Gastrocnemius medialis (tissue), 4 donors: Measurements from ENCODE around the gene IQGAP3.

ENCODE experiments used
- CTCF ChIP-seq, 5 experiments: fragments of 450-650 bp in 3 of 5; fragments of 200-600 bp in 2 of 5; sonication (generic) in 2 of 5; IDR thresholded peaks in 4 of 5; conservative IDR thresholded peaks in 1 of 5; 1 replicate in 4 of 5; 2 replicates in 1 of 5; pipeline ENCODE4 v1.5.1; 2016 to 2019; ENCODE audit warnings: antibody characterized with exemption in 5 of 5, mild to moderate bottlenecking in 3 of 5, moderate library complexity in 3 of 5
- POLR2A ChIP-seq, 2 donors: fragments of 450-650 bp; IDR thresholded peaks; one replicate each; pipeline ENCODE4 v1.6.1; 2017; ENCODE audit warnings: antibody characterized with exemption in 2 of 2, mild to moderate bottlenecking in 2 of 2, moderate library complexity in 2 of 2

DNA sequence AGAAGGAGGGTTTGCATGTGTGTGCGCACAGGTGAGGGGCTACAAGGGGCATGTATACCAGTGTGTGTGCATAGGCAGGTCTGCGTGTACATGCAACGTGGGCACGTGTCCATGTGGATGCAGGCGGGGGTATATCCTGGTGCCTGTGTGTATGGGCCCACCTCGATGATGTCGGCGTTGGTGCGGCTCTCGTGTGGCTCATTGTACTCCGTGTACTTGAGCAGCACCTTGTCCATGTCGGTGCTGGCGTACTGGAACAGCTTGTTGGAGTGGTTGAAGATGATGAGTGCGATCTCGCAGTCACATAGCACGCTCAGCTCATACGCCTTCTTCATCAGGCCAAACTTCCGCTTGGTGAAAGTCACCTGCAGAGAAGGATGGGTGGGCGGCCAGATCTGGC is 90.1 kb downstream of the IQGAP3 start:
- no peak for TF ChIP-seq POLR2A (IDR thresholded peaks at IDR 0.05)
- no peak for TF ChIP-seq CTCF (IDR thresholded peaks at IDR 0.05 in 4 of 5, conservative IDR thresholded peaks at IDR 0.05 in 1 of 5)
